Neutrophil (primary cell): Measurements from ENCODE around the gene CNTN5.

Experiments
- H3K27ac ChIP-seq: fragments of 200-600 bp; sonication (generic); 2 replicates; pipeline ENCODE4 v1.5.1; 2016; ENCODE audit warnings: mild to moderate bottlenecking, moderate library complexity
- H3K27me3 ChIP-seq: fragments of 200-600 bp; sonication (generic); 2 replicates; pipeline ENCODE4 v1.6.0; 2016; ENCODE audit warnings: mild to moderate bottlenecking
- H3K36me3 ChIP-seq: fragments of 200-600 bp; sonication (generic); 2 replicates; pipeline ENCODE4 v1.5.1; 2017
- H3K4me1 ChIP-seq, 2 experiments: fragments of 200-600 bp in 1 of 2; sonication (generic) in 1 of 2; 1 replicate in 1 of 2; 2 replicates in 1 of 2; pipeline versions ENCODE4 v1.5.1 to v1.6.1; 2013 to 2016; ENCODE audit warnings: low read depth in 1 of 2, low read length in 1 of 2, mild to moderate bottlenecking in 1 of 2, moderate library complexity in 1 of 2; ENCODE audit not compliant: control insufficient read depth in 1 of 2, insufficient read depth in 1 of 2
- H3K4me3 ChIP-seq, 2 experiments: fragments of 200-600 bp in 1 of 2; sonication (generic) in 1 of 2; 1 replicate in 1 of 2; 2 replicates in 1 of 2; pipeline ENCODE4 v1.5.1; 2013 to 2016; ENCODE audit warnings: low read depth in 1 of 2, low read length in 1 of 2, mild to moderate bottlenecking in 1 of 2, moderate library complexity in 1 of 2
- H3K9me3 ChIP-seq: fragments of 200-600 bp; sonication (generic); 2 replicates; pipeline ENCODE4 v1.5.1; 2016
- CTCF ChIP-seq: fragments of 200-600 bp; sonication (generic); IDR thresholded peaks from 2 replicates; pipeline ENCODE4 v1.5.1; 2016; ENCODE audit warnings: antibody characterized with exemption

CNTN5 gene

GRCh38 chr11:99352642-99353041 is 331.9 kb downstream of the CNTN5 start:
- H3K27ac ChIP-seq = no peak overlapping the region
- no peaks in the 10 kb centered on the region for H3K4me1 ChIP-seq
- no peaks in the 10 kb centered on the region for H3K9me3 ChIP-seq
- no peak overlapping the region for H3K4me3 ChIP-seq
- no peaks in the 10 kb centered on the region for H3K36me3 ChIP-seq
- TF ChIP-seq CTCF = no peak
- no peaks in the 10 kb centered on the region for H3K27me3 ChIP-seq

GRCh38 chr11:99366546-99366945 is 345.8 kb downstream of the CNTN5 start:
- H3K4me1 ChIP-seq = no peaks in the 10 kb centered on the region
- H3K4me3 ChIP-seq = no peak overlapping the region
- H3K36me3 ChIP-seq = no peaks in the 10 kb centered on the region
- no peak overlapping the region for H3K27ac ChIP-seq
- TF ChIP-seq CTCF = no peak
- H3K9me3 ChIP-seq = no peaks in the 10 kb centered on the region
- no peaks in the 10 kb centered on the region for H3K27me3 ChIP-seq

- H3K27me3 ChIP-seq = no peaks in the 10 kb centered on the region
- H3K4me1 ChIP-seq = no peaks in the 10 kb centered on the region
- no peaks in the 10 kb centered on the region for H3K36me3 ChIP-seq
- H3K4me3 ChIP-seq = no peak overlapping the region
- no peak overlapping the region for H3K27ac ChIP-seq
- no peaks in the 10 kb centered on the region for H3K9me3 ChIP-seq
- no peak for TF ChIP-seq CTCF
Observed at GRCh38 chr11:99368583-99368982, 347.8 kb downstream of the CNTN5 start.

- H3K27ac ChIP-seq = no peak overlapping the region
- no peaks in the 10 kb centered on the region for H3K4me1 ChIP-seq
- H3K9me3 ChIP-seq = no peaks in the 10 kb centered on the region
- no peak overlapping the region for H3K4me3 ChIP-seq
- TF ChIP-seq CTCF = no peak
- no peaks in the 10 kb centered on the region for H3K27me3 ChIP-seq
- no peaks in the 10 kb centered on the region for H3K36me3 ChIP-seq
Observed at GRCh38 chr11:99370549-99371216, 349.9 kb downstream of the CNTN5 start.

GRCh38 chr11:99371257-99371656 is 350.5 kb downstream of the CNTN5 start:
- no peak overlapping the region for H3K27ac ChIP-seq
- H3K9me3 ChIP-seq = no peaks in the 10 kb centered on the region
- TF ChIP-seq CTCF = no peak
- no peaks in the 10 kb centered on the region for H3K4me1 ChIP-seq
- H3K36me3 ChIP-seq = no peaks in the 10 kb centered on the region
- H3K4me3 ChIP-seq = no peak overlapping the region
- H3K27me3 ChIP-seq = no peaks in the 10 kb centered on the region
